HEK293 (cell line): ENCODE data around the gene PHF23.

Experiments
- BCL11B ChIP-seq: fragments of 450-650 bp; formaldehyde crosslinking; IDR thresholded peaks from 2 replicates; pipeline ENCODE4 v1.5.1; 2016; ENCODE audit warnings: low read depth, missing biosample characterization, missing genetic modification characterization
- GLIS2 ChIP-seq: fragments of 450-650 bp; formaldehyde crosslinking; IDR thresholded peaks from 2 replicates; pipeline ENCODE4 v1.5.1; 2016; ENCODE audit warnings: missing biosample characterization, missing genetic modification characterization
- PRDM1 ChIP-seq: fragments of 450-650 bp; formaldehyde crosslinking; IDR thresholded peaks from 2 replicates; pipeline ENCODE4; 2016; ENCODE audit warnings: missing biosample characterization, missing genetic modification characterization
- REPIN1 ChIP-seq: fragments of 450-650 bp; formaldehyde crosslinking; IDR thresholded peaks from 2 replicates; pipeline ENCODE4 v1.5.1; 2017; ENCODE audit warnings: missing biosample characterization, missing genetic modification characterization, low read depth
- SP2 ChIP-seq: fragments of 450-650 bp; formaldehyde crosslinking; IDR thresholded peaks from 2 replicates; pipeline ENCODE4 v1.5.1; 2016; ENCODE audit warnings: missing biosample characterization, missing genetic modification characterization
- SP3 ChIP-seq: fragments of 450-650 bp; formaldehyde crosslinking; IDR thresholded peaks from 2 replicates; pipeline ENCODE4 v1.5.1; 2016; ENCODE audit warnings: missing biosample characterization, missing genetic modification characterization
- YY1 ChIP-seq: fragments of 450-650 bp; formaldehyde crosslinking; IDR thresholded peaks from 2 replicates; pipeline ENCODE4 v1.5.1; 2018; ENCODE audit warnings: missing biosample characterization, missing genetic modification characterization
- YY2 ChIP-seq: fragments of 450-650 bp; formaldehyde crosslinking; IDR thresholded peaks from 2 replicates; pipeline ENCODE4 v1.5.1; 2016; ENCODE audit warnings: missing biosample characterization, missing genetic modification characterization
- ZFHX2 ChIP-seq: fragments of 450-650 bp; formaldehyde crosslinking; conservative IDR thresholded peaks from 2 replicates; pipeline ENCODE4 v1.5.1; 2016; ENCODE audit warnings: missing biosample characterization, missing genetic modification characterization
- ZFP37 ChIP-seq: fragments of 450-650 bp; formaldehyde crosslinking; IDR thresholded peaks from 2 replicates; pipeline ENCODE4 v1.5.1; 2016; ENCODE audit warnings: missing biosample characterization, missing genetic modification characterization
- ZIC2 ChIP-seq: fragments of 450-650 bp; formaldehyde crosslinking; IDR thresholded peaks from 2 replicates; pipeline ENCODE4 v1.5.1; 2016; ENCODE audit warnings: missing biosample characterization, missing genetic modification characterization
- ZNF169 ChIP-seq: fragments of 450-650 bp; formaldehyde crosslinking; IDR thresholded peaks from 2 replicates; pipeline ENCODE4 v1.5.1; 2016; ENCODE audit warnings: missing biosample characterization, missing genetic modification characterization
- ZNF184 ChIP-seq: fragments of 450-650 bp; IDR thresholded peaks from 2 replicates; pipeline ENCODE4 v1.5.1; 2018; ENCODE audit warnings: missing biosample characterization, mild to moderate bottlenecking, missing genetic modification characterization
- ZNF2 ChIP-seq: fragments of 450-650 bp; formaldehyde crosslinking; IDR thresholded peaks from 2 replicates; pipeline ENCODE4 v1.5.1; 2016; ENCODE audit warnings: missing biosample characterization, missing genetic modification characterization
- ZNF214 ChIP-seq: fragments of 450-650 bp; formaldehyde crosslinking; IDR thresholded peaks from 2 replicates; pipeline ENCODE4 v1.5.1; 2017; ENCODE audit warnings: missing biosample characterization, mild to moderate bottlenecking, missing genetic modification characterization, borderline replicate concordance
- ZNF292 ChIP-seq: fragments of 450-650 bp; formaldehyde crosslinking; IDR thresholded peaks from 2 replicates; pipeline ENCODE4 v1.5.1; 2016; ENCODE audit warnings: low read depth, missing biosample characterization, missing genetic modification characterization, borderline replicate concordance
- ZNF366 ChIP-seq: fragments of 450-650 bp; formaldehyde crosslinking; conservative IDR thresholded peaks from 2 replicates; pipeline ENCODE4 v1.5.1; 2016; ENCODE audit warnings: missing biosample characterization, missing genetic modification characterization
- ZNF394 ChIP-seq: fragments of 450-650 bp; formaldehyde crosslinking; IDR thresholded peaks from 2 replicates; pipeline ENCODE4 v1.5.1; 2016; ENCODE audit warnings: missing biosample characterization, missing genetic modification characterization, mild to moderate bottlenecking, moderate library complexity, borderline replicate concordance
- ZNF423 ChIP-seq: fragments of 450-650 bp; formaldehyde crosslinking; IDR thresholded peaks from 2 replicates; pipeline ENCODE4 v1.5.1; 2016; ENCODE audit warnings: missing biosample characterization, missing genetic modification characterization
- ZNF426 ChIP-seq: fragments of 450-650 bp; formaldehyde crosslinking; IDR thresholded peaks from 2 replicates; pipeline ENCODE4 v1.5.1; 2017; ENCODE audit warnings: missing biosample characterization, missing genetic modification characterization, mild to moderate bottlenecking, inconsistent platforms, moderate library complexity
- ZNF561 ChIP-seq: fragments of 450-650 bp; IDR thresholded peaks from 2 replicates; pipeline ENCODE4 v1.5.1; 2018; ENCODE audit warnings: missing biosample characterization, missing genetic modification characterization, borderline replicate concordance
- ZNF596 ChIP-seq: fragments of 450-650 bp; IDR thresholded peaks from 2 replicates; pipeline ENCODE4 v1.5.0; 2018; ENCODE audit warnings: missing biosample characterization, mild to moderate bottlenecking, missing genetic modification characterization, moderate library complexity
- ZNF660 ChIP-seq: fragments of 450-650 bp; IDR thresholded peaks from 2 replicates; pipeline ENCODE4 v1.5.1; 2018; ENCODE audit warnings: missing biosample characterization, mild to moderate bottlenecking, missing genetic modification characterization
- ZSCAN23 ChIP-seq: fragments of 450-650 bp; formaldehyde crosslinking; IDR thresholded peaks from 2 replicates; pipeline ENCODE4 v1.5.1; 2016; ENCODE audit warnings: missing biosample characterization, missing genetic modification characterization
- TF ChIP-seq, protein P1 (sequence below): fragments of 450-650 bp; formaldehyde crosslinking; IDR thresholded peaks from 2 replicates; pipeline ENCODE4 v1.5.1; 2016; ENCODE audit warnings: missing biosample characterization, missing genetic modification characterization
- TF ChIP-seq, protein P2 (sequence below): fragments of 450-650 bp; formaldehyde crosslinking; IDR thresholded peaks from 2 replicates; pipeline ENCODE4 v1.5.1; 2016; ENCODE audit warnings: missing biosample characterization, missing genetic modification characterization
- TF ChIP-seq, protein P3 (sequence below): fragments of 450-650 bp; formaldehyde crosslinking; IDR thresholded peaks from 2 replicates; pipeline ENCODE4 v1.5.1; 2016; ENCODE audit warnings: missing biosample characterization, missing genetic modification characterization
- TF ChIP-seq, protein P4 (sequence below): fragments of 450-650 bp; formaldehyde crosslinking; IDR thresholded peaks from 2 replicates; pipeline ENCODE4 v1.5.1; 2016; ENCODE audit warnings: missing biosample characterization, missing genetic modification characterization
- TF ChIP-seq, protein P5 (sequence below): fragments of 450-650 bp; IDR thresholded peaks from 2 replicates; pipeline ENCODE4 v1.5.1; 2018; ENCODE audit warnings: missing biosample characterization, mild to moderate bottlenecking, missing genetic modification characterization

PHF23 gene

DNA sequence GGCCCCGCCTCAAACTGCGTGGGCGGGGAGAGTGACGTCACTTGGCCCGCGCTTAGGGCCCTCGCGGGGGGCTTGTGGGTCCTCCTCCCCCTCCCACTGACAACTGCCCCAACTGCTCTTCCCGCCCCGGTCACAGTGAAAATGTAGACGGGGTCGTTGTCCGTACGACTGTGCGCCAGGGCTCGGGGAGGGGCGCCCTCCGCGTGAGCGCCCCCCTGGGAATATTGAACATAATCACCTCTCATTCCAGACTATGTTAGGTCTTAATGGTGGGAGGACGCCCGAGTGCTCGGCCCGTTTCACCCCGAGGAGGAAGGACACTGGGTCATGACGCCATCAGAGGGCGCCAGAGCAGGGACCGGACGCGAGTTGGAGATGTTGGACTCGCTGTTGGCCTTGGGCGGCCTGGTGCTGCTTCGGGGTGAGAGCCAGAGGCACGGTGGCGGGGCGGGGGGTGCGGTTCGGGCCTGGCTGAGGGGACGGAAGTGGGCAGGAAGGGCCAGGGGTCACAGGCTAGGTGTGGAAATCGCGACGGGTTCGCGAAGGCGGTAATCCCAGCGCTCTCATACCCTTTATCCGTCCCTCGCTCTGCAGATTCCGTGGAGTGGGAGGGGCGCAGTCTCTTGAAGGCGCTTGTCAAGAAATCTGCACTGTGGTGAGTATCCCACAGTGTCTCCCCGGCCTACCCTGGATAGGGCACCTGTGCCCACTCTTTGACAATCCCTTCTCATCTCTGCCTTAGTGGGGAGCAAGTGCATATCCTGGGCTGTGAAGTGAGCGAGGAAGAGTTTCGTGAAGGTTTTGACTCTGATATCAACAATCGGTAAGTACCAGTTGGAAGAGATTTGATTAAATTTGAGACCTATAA is 13.2 kb upstream of the PHF23 start, which contains the start of gene ELP5 (continued):
- TF ChIP-seq SP2 (tag by site-specific recombination) (peak; percentile 25; the same call in 1 of the 2 replicates), ZNF169 (no peak), ZNF2 (tag by site-specific recombination) (peak; percentile 95), ZNF660 (peak; percentile 64), ZNF292 (tag by site-specific recombination) (no peak), PRDM1 (tag by site-specific recombination) (no peak), ZIC2 (tag by site-specific recombination) (peak; percentile 70), ZNF423 (peak; percentile 61), REPIN1 (tag by site-specific recombination) (0 out of 2 replicates have a peak, but pooled peaks have one; percentile 36), ZNF366 (0 out of 2 replicates have a peak, but pooled peaks have one; percentile 33), ZNF184 (tag by site-specific recombination) (0 out of 2 replicates have a peak, but pooled peaks have one; percentile 26), YY2 (tag by site-specific recombination) (peak; percentile 48), ZNF561 (peak; percentile 95), ZSCAN23 (tag by site-specific recombination) (peak; percentile 77), YY1 (tag by site-specific recombination) (peak; percentile 58; the same call in 1 of the 2 replicates), ZFP37 (tag by site-specific recombination) (peak; percentile 96), ZNF596 (tag by site-specific recombination) (0 out of 2 replicates have a peak, but pooled peaks have one; percentile 25), ZNF426 (tag by site-specific recombination) (no peak), ZNF214 (tag by site-specific recombination) (no peak), BCL11B (peak; percentile 83; the same call in 1 of the 2 replicates), SP3 (tag by site-specific recombination) (peak; percentile 96), GLIS2 (tag by site-specific recombination) (peak; percentile 99), ZNF394 (tag by site-specific recombination) (peak; percentile 55; the same call in 1 of the 2 replicates), ZFHX2 (tag by site-specific recombination) (peak; percentile 92)
- TF ChIP-seq, protein P1, sequence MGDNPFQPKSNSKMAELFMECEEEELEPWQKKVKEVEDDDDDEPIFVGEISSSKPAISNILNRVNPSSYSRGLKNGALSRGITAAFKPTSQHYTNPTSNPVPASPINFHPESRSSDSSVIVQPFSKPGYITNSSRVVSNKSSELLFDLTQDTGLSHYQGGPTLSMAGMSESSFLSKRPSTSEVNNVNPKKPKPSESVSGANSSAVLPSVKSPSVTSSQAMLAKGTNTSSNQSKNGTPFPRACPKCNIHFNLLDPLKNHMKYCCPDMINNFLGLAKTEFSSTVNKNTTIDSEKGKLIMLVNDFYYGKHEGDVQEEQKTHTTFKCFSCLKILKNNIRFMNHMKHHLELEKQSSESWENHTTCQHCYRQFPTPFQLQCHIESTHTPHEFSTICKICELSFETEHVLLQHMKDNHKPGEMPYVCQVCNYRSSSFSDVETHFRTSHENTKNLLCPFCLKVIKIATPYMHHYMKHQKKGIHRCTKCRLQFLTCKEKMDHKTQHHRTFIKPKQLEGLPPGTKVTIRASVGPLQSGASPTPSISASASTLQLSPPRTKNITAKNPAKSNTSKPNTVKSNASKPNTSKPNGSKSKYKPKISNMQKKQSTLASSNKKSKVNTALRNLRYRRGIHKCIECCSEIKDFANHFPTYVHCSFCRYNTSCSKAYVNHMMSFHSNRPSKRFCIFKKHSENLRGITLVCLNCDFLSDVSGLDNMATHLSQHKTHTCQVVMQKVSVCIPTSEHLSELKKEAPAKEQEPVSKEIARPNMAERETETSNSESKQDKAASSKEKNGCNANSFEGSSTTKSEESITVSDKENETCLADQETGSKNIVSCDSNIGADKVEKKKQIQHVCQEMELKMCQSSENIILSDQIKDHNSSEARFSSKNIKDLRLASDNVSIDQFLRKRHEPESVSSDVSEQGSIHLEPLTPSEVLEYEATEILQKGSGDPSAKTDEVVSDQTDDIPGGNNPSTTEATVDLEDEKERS = no peak
- TF ChIP-seq, protein P2, sequence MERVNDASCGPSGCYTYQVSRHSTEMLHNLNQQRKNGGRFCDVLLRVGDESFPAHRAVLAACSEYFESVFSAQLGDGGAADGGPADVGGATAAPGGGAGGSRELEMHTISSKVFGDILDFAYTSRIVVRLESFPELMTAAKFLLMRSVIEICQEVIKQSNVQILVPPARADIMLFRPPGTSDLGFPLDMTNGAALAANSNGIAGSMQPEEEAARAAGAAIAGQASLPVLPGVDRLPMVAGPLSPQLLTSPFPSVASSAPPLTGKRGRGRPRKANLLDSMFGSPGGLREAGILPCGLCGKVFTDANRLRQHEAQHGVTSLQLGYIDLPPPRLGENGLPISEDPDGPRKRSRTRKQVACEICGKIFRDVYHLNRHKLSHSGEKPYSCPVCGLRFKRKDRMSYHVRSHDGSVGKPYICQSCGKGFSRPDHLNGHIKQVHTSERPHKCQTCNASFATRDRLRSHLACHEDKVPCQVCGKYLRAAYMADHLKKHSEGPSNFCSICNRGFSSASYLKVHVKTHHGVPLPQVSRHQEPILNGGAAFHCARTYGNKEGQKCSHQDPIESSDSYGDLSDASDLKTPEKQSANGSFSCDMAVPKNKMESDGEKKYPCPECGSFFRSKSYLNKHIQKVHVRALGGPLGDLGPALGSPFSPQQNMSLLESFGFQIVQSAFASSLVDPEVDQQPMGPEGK = peak; percentile 100
- TF ChIP-seq, protein P3, sequence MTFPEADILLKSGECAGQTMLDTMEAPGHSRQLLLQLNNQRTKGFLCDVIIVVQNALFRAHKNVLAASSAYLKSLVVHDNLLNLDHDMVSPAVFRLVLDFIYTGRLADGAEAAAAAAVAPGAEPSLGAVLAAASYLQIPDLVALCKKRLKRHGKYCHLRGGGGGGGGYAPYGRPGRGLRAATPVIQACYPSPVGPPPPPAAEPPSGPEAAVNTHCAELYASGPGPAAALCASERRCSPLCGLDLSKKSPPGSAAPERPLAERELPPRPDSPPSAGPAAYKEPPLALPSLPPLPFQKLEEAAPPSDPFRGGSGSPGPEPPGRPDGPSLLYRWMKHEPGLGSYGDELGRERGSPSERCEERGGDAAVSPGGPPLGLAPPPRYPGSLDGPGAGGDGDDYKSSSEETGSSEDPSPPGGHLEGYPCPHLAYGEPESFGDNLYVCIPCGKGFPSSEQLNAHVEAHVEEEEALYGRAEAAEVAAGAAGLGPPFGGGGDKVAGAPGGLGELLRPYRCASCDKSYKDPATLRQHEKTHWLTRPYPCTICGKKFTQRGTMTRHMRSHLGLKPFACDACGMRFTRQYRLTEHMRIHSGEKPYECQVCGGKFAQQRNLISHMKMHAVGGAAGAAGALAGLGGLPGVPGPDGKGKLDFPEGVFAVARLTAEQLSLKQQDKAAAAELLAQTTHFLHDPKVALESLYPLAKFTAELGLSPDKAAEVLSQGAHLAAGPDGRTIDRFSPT (tag by site-specific recombination) = peak; percentile 51; the same call in 1 of the 2 replicates
- TF ChIP-seq, protein P4, sequence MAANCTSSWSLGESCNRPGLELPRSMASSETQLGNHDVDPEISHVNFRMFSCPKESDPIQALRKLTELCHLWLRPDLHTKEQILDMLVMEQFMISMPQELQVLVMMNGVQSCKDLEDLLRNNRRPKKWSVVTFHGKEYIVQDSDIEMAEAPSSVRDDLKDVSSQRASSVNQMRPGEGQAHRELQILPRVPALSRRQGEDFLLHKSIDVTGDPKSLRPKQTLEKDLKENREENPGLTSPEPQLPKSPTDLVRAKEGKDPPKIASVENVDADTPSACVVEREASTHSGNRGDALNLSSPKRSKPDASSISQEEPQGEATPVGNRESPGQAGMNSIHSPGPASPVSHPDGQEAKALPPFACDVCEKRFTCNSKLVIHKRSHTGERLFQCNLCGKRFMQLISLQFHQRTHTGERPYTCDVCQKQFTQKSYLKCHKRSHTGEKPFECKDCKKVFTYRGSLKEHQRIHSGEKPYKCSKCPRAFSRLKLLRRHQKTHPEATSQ (tag by site-specific recombination) = peak; percentile 78
- TF ChIP-seq, protein P5, sequence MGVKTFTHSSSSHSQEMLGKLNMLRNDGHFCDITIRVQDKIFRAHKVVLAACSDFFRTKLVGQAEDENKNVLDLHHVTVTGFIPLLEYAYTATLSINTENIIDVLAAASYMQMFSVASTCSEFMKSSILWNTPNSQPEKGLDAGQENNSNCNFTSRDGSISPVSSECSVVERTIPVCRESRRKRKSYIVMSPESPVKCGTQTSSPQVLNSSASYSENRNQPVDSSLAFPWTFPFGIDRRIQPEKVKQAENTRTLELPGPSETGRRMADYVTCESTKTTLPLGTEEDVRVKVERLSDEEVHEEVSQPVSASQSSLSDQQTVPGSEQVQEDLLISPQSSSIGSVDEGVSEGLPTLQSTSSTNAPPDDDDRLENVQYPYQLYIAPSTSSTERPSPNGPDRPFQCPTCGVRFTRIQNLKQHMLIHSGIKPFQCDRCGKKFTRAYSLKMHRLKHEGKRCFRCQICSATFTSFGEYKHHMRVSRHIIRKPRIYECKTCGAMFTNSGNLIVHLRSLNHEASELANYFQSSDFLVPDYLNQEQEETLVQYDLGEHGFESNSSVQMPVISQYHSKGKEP = 0 out of 2 replicates have a peak, but pooled peaks have one; percentile 16
